ENCODE data around the gene LIG3. TPM values are rescaled to one million over a fixed set of nuclear protein-coding genes. Genes with fewer than 3 reads are reported as not detected.
"Not testable (repeated sequence)": the region's sequence is repeated elsewhere in the genome, so short reads cannot be mapped to it uniquely, and the experiment has no call there.

The LIG3 gene
- total RNA-seq: 10 to 100 TPM; 42.7 to 52.7 (median 49.8) TPM
- 31.5 TPM for total RNA-seq (2013)
- total RNA-seq: 41.5 to 95.7 (median 66.2) reads per million in 29 experiments

- 0% methylated on average over 35 of the region's 39 CpGs for WGBS (ENCODE audit: insufficient coverage)
- ATAC-seq (replicated peaks in 1 of 4) (peak; percentile 81 to 85 (median 82)), DNase-seq (peak; percentile 85 to 95 (median 90))
- Mint-ChIP-seq H3K4me3 (peak within 1 kb of the TSS; percentile 91 to 93 (median 92)), H3K27me3 (no peaks in the 10 kb centered on the region), H3K36me3 (peaks cover 14% of the 10 kb centered on the region), H3K4me1 (peaks cover 51 to 52% (median 52%) of the 10 kb centered on the region in 3 donors), H3K27ac (peak within 1 kb of the TSS; percentile 98 to 99), H3K9me3 (no peaks in the 10 kb centered on the region)
- no peaks in the 10 kb centered on the region for H3K9me3 ChIP-seq
- H3K4me3 ChIP-seq (ENCODE audit: control insufficient read depth in 1 of 2, extremely low read depth in 1 of 2, low read length in 1 of 2): peak within 1 kb of the TSS; percentile 79 to 93
- H3K4me1 ChIP-seq (ENCODE audit: control insufficient read depth in 1 of 2, extremely low read depth in 1 of 2, insufficient read depth in 2 of 2, low read length in 2 of 2): peaks cover 13 to 27% of the 10 kb centered on the region in 2 experiments
- no peaks in the 10 kb centered on the region for H3K27me3 ChIP-seq (replicated peaks in 1 of 2; ENCODE audit: control insufficient read depth in 2 of 2, extremely low read depth in 1 of 2, insufficient read depth in 2 of 2, low read length in 1 of 2)
- CTCF ChIA-PET: interaction anchor here in 1 of 2 donors (0.9 to 2.4 kb wide), 4 partner anchors 16 to 139 kb away, joined by 3 to 10 read pairs (median 5); partner anchors contain the start of genes RAD51D and RFFL
- POLR2A ChIA-PET: interaction anchor here (0.6 to 1.1 kb wide), 5 partner anchors 13 to 622 kb away, joined by 3 to 5 read pairs (median 3); partner anchors contain the start of genes CCT6B (in 1 of the 2) and ZNF830 (in 1 of the 2)
- peaks cover 0 to 3% of the 10 kb centered on the region in 2 donors for H3K36me3 ChIP-seq (ENCODE audit: control insufficient read depth in 2 of 2, extremely low read depth in 1 of 2, insufficient read depth in 1 of 2, low read length in 1 of 2)
- H3K27ac ChIP-seq (ENCODE audit: low read length): peak within 1 kb of the TSS; percentile 97
Measured at GRCh38 chr17:34980353-34980680, at the start of gene LIG3. Gene LIG3, plus strand, starts transcription at chr17:34980512. Its CDS starts 2,494 bp downstream, at chr17:34983006.

GRCh38 chr17:34950780-34951179, 29.5 kb upstream of the LIG3 start:
- no CpG with 5 or more reads among the region's 4 CpGs for WGBS (ENCODE audit: insufficient coverage)
- not testable (repeated sequence) for H3K4me3 ChIP-seq (ENCODE audit: control insufficient read depth in 1 of 2, extremely low read depth in 1 of 2, low read length in 1 of 2); ATAC-seq (replicated peaks in 1 of 4); DNase-seq; H3K36me3 Mint-ChIP-seq; H3K4me1 ChIP-seq (ENCODE audit: control insufficient read depth in 1 of 2, extremely low read depth in 1 of 2, insufficient read depth in 2 of 2, low read length in 2 of 2); H3K27me3 Mint-ChIP-seq; H3K4me1 Mint-ChIP-seq; H3K27me3 ChIP-seq (replicated peaks in 1 of 2; ENCODE audit: control insufficient read depth in 2 of 2, extremely low read depth in 1 of 2, insufficient read depth in 2 of 2, low read length in 1 of 2); H3K27ac Mint-ChIP-seq; H3K4me3 Mint-ChIP-seq; H3K9me3 ChIP-seq; H3K9me3 Mint-ChIP-seq; H3K27ac ChIP-seq (ENCODE audit: low read length); H3K36me3 ChIP-seq (ENCODE audit: control insufficient read depth in 2 of 2, extremely low read depth in 1 of 2, insufficient read depth in 1 of 2, low read length in 1 of 2)
- ChIA-PET POLR2A (interaction anchor here in 1 of 2 donors (0.6 kb wide), 1 partner anchor 19 kb away, joined by 4 read pairs; no protein-coding TSS in a partner anchor), CTCF (interaction anchor here in 1 of 2 donors (1.0 kb wide), 1 partner anchor 24 kb away, joined by 3 read pairs; no protein-coding TSS in a partner anchor)

DNA sequence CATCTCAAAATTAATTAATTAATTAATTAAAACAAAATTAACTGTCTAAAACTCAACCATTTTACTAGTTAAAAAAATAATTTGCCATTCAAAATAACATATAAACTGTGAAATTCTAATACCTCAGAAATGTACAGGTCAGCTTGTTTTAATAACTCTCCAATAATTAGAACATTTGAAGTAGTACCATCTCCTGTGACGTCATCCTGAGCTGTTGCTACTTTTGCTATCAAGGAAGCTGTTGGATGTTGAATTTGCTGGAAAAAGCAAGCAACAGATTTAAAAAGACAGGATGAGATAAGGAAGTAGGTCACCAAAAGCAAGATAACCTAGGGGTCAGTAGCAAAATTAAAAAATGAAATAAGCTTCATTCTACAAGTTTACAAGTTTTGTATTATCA, 21.9 kb upstream of the LIG3 start:
- H3K27me3 ChIP-seq (replicated peaks in 1 of 2; ENCODE audit: control insufficient read depth in 2 of 2, extremely low read depth in 1 of 2, insufficient read depth in 2 of 2, low read length in 1 of 2): no peaks in the 10 kb centered on the region
- ChIA-PET POLR2A (interaction anchor here in 1 of 2 donors (0.7 kb wide), 1 partner anchor 949 kb away, joined by 10 read pairs; no protein-coding TSS in a partner anchor), CTCF (interaction anchor here in 1 of 2 donors (0.6 kb wide), 1 partner anchor 1645 kb away, joined by 6 read pairs; no protein-coding TSS in a partner anchor)
- WGBS (ENCODE audit: insufficient coverage): no CpG with 5 or more reads among the region's 1 CpG
- Mint-ChIP-seq H3K4me1 (peaks cover 28 to 29% (median 28%) of the 10 kb centered on the region in 3 donors), H3K9me3 (peaks cover 0 to 5% (median 0%) of the 10 kb centered on the region in 3 donors), H3K4me3 (no peak overlapping the region), H3K27ac (no peak overlapping the region), H3K27me3 (peaks cover 0 to 9% of the 10 kb centered on the region in 2 donors), H3K36me3 (peaks cover 7% of the 10 kb centered on the region)
- DNase-seq (no peak), ATAC-seq (replicated peaks in 1 of 4) (no peak)
- H3K9me3 ChIP-seq: no peaks in the 10 kb centered on the region
- H3K4me3 ChIP-seq (ENCODE audit: control insufficient read depth in 1 of 2, extremely low read depth in 1 of 2, low read length in 1 of 2): no peak overlapping the region
- H3K4me1 ChIP-seq (ENCODE audit: control insufficient read depth in 1 of 2, extremely low read depth in 1 of 2, insufficient read depth in 2 of 2, low read length in 2 of 2): peaks cover 16 to 20% of the 10 kb centered on the region in 2 experiments
- H3K27ac ChIP-seq (ENCODE audit: low read length): no peak overlapping the region
- no peaks in the 10 kb centered on the region for H3K36me3 ChIP-seq (ENCODE audit: control insufficient read depth in 2 of 2, extremely low read depth in 1 of 2, insufficient read depth in 1 of 2, low read length in 1 of 2)

- Mint-ChIP-seq H3K4me3 (peak within 1 kb of the TSS; percentile 92 to 100 (median 100)), H3K4me1 (peaks cover 32 to 37% (median 35%) of the 10 kb centered on the region in 3 donors), H3K27ac (peak within 1 kb of the TSS; percentile 99 to 100), H3K36me3 (peaks cover 21% of the 10 kb centered on the region), H3K9me3 (peaks cover 0 to 5% (median 0%) of the 10 kb centered on the region in 3 donors), H3K27me3 (peaks cover 0 to 9% of the 10 kb centered on the region in 2 donors)
- CTCF ChIA-PET: interaction anchor here (0.6 to 1.2 kb wide), 5 partner anchors 9 to 847 kb away, joined by 3 to 4 read pairs (median 3); partner anchors contain the start of gene RAD51D (in 1 of the 2)
- peak within 1 kb of the TSS; percentile 97 for H3K27ac ChIP-seq (ENCODE audit: low read length)
- no peaks in the 10 kb centered on the region for H3K9me3 ChIP-seq
- POLR2A ChIA-PET: interaction anchor here in 1 of 2 donors (0.5 to 1.1 kb wide), 3 partner anchors 15 to 21 kb away, joined by 3 read pairs; no protein-coding TSS in a partner anchor
- no peaks in the 10 kb centered on the region for H3K27me3 ChIP-seq (replicated peaks in 1 of 2; ENCODE audit: control insufficient read depth in 2 of 2, extremely low read depth in 1 of 2, insufficient read depth in 2 of 2, low read length in 1 of 2)
- peak; percentile 71 to 96 (median 90) for DNase-seq
- peaks cover 16 to 21% of the 10 kb centered on the region in 2 experiments for H3K4me1 ChIP-seq (ENCODE audit: control insufficient read depth in 1 of 2, extremely low read depth in 1 of 2, insufficient read depth in 2 of 2, low read length in 2 of 2)
- H3K4me3 ChIP-seq (ENCODE audit: control insufficient read depth in 1 of 2, extremely low read depth in 1 of 2, low read length in 1 of 2): peak within 1 kb of the TSS; percentile 88 to 96
- ATAC-seq (replicated peaks in 1 of 4): peak; percentile 90 to 94 (median 93)
- under 1% methylated on average over 63 of the region's 65 CpGs for WGBS (ENCODE audit: insufficient coverage)
- peaks cover 4 to 20% of the 10 kb centered on the region in 2 donors for H3K36me3 ChIP-seq (ENCODE audit: control insufficient read depth in 2 of 2, extremely low read depth in 1 of 2, insufficient read depth in 1 of 2, low read length in 1 of 2)
Measured at GRCh38 chr17:34961093-34961911, 19.0 kb upstream of the LIG3 start, which contains the start of the genes CCT6B and ZNF830. Gene CCT6B, minus strand, starts transcription at chr17:34961460. Its CDS starts 67 bp downstream, at chr17:34961393. Gene ZNF830, plus strand, starts transcription at chr17:34961540. Its CDS starts 27 bp downstream, at chr17:34961567.

DNA sequence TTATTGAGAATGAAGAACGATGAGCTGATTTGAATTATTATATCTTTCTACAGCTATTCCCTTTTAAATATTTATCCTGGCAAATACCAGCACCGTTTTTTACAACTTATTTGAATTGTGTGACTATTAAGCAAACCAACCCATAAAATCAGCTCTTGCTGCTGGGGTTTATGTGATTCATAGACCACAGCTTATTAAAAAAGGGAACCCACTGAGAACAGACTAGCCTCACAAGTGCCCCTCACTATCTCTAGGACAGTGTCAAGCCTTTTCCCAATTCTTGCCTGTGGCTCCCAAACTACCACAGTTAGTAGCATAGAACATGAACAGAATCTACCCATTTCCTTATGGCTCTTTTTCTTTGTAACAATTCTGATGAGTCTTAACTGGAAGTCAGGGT, 6.1 kb upstream of the LIG3 start:
- Mint-ChIP-seq H3K27ac (no peak overlapping the region), H3K9me3 (no peaks in the 10 kb centered on the region), H3K4me3 (no peak overlapping the region), H3K4me1 (peaks cover under 1 to 2% (median 1%) of the 10 kb centered on the region in 3 donors), H3K27me3 (no peaks in the 10 kb centered on the region), H3K36me3 (peaks cover 3% of the 10 kb centered on the region)
- Histone ChIP-seq H3K36me3 (ENCODE audit: control insufficient read depth in 2 of 2, extremely low read depth in 1 of 2, insufficient read depth in 1 of 2, low read length in 1 of 2) (no peaks in the 10 kb centered on the region), H3K27me3 (replicated peaks in 1 of 2; ENCODE audit: control insufficient read depth in 2 of 2, extremely low read depth in 1 of 2, insufficient read depth in 2 of 2, low read length in 1 of 2) (no peaks in the 10 kb centered on the region), H3K9me3 (no peaks in the 10 kb centered on the region), H3K4me3 (ENCODE audit: control insufficient read depth in 1 of 2, extremely low read depth in 1 of 2, low read length in 1 of 2) (no peak overlapping the region), H3K27ac (ENCODE audit: low read length) (no peak overlapping the region), H3K4me1 (ENCODE audit: control insufficient read depth in 1 of 2, extremely low read depth in 1 of 2, insufficient read depth in 2 of 2, low read length in 2 of 2) (no peaks in the 10 kb centered on the region)
- WGBS (ENCODE audit: insufficient coverage): no CpG with 5 or more reads among the region's 2 CpGs
- ATAC-seq (replicated peaks in 1 of 4) (no peak), DNase-seq (no peak)
- ChIA-PET CTCF (interaction anchor here in 1 of 2 donors (0.6 to 1.4 kb wide), 2 partner anchors 23 to 588 kb away, joined by 3 to 5 read pairs; no protein-coding TSS in a partner anchor), POLR2A (interaction anchor here (0.6 to 0.7 kb wide), 2 partner anchors 40 to 173 kb away, joined by 3 read pairs; no protein-coding TSS in a partner anchor)
